Adipose tissue (tissue), 3 donors: ENCODE measurements around the gene ZNF502. TPM values are rescaled to one million over a fixed set of nuclear protein-coding genes. Genes with fewer than 3 reads are reported as not detected.

Experiments used
- H3K27ac ChIP-seq: one replicate; pipeline ENCODE4 v1.5.1; 2013; ENCODE audit warnings: low read depth, low read length
- WGBS, 3 donors: extraction: QIAGEN DNeasy Blood & Tissue Kit; methylation state at CpG; one replicate each; pipeline ENCODE4 v1.1.7; 2013; 5-methylcytosine and 5-hydroxymethylcytosine counted together
- polyA plus RNA-seq, 3 donors: library from polyadenylated mRNA; stranded (reverse); fragments of 200-250 nt; gene quantifications; one replicate each; pipeline ENCODE4 v1.2.3, GENCODE V29; 2013
- donor health status: healthy with polysubstance abuse.
- donor health status: Bipolar disorder and iron deficiency.
- donor health status: healthy.

Gene ZNF502
- polyA plus RNA-seq, 3 donors: 1.7 to 1.9 (median 1.8) TPM

- WGBS, 3 donors: 0 to 2% (median 2%) methylated on average over 9 of the region's 9 CpGs
- H3K27ac ChIP-seq: no peak overlapping the region
These were observed 49.8 kb downstream of the ZNF502 start for GRCh38 chr3:44762170-44762677.

- H3K27ac ChIP-seq: no peak overlapping the region
- 23 to 37% (median 35%) methylated on average over 5 of the region's 5 CpGs for WGBS, 3 donors
These were observed 50.2 kb downstream of the ZNF502 start for GRCh38 chr3:44762690-44763089.

GRCh38 chr3:44764248-44764647 lies 51.8 kb downstream of the ZNF502 start:
- no peak overlapping the region for H3K27ac ChIP-seq

GRCh38 chr3:44771424-44772098 lies 59.1 kb downstream of the ZNF502 start:
- H3K27ac ChIP-seq: no peak overlapping the region
- WGBS, 3 donors: 99 to 100% (median 100%) methylated on average over 1 of the region's 1 CpG

GRCh38 chr3:44772099-44772442 lies 59.6 kb downstream of the ZNF502 start:
- WGBS, 3 donors: 97 to 100% (median 97%) methylated on average over 1 of the region's 1 CpG

More at GRCh38 chr3:44772099-44772442, 59.6 kb downstream of the ZNF502 start:
- no peak overlapping the region for H3K27ac ChIP-seq

Other genes starting within 250 kb of the ZNF502 start
- gene ZNF445, start 235.0 kb upstream of the ZNF502 start, polyA plus RNA-seq: 1 to 10 TPM; 2.2 to 5.8 (median 2.8) TPM
- 1 to 10 TPM; 1.6 to 3.3 (median 1.8) TPM for gene ZKSCAN7, start 157.5 kb upstream of the ZNF502 start, polyA plus RNA-seq
- gene ZNF660, start 127.7 kb upstream of the ZNF502 start, polyA plus RNA-seq: 1 to 10 TPM in 1 of 3 donors, under 1 TPM in 2; 0.58 to 1.3 (median 0.70) TPM
- 1 to 10 TPM; 4.9 to 9.0 (median 5.2) TPM for gene ZNF197, start 87.6 kb upstream of the ZNF502 start, polyA plus RNA-seq
- 1 to 10 TPM; 1.2 to 5.5 (median 4.9) TPM for gene ZNF35, start 63.9 kb upstream of the ZNF502 start, polyA plus RNA-seq
- 1 to 10 TPM in 2 of 3 donors, under 1 TPM in 1; 0.91 to 1.7 (median 1.3) TPM for gene ZNF501, start 17.0 kb downstream of the ZNF502 start, polyA plus RNA-seq
- 10 to 100 TPM in 1 of 3 donors, 1 to 10 TPM in 2; 6.6 to 12.3 (median 8.0) TPM for gene KIAA1143, start 49.0 kb downstream of the ZNF502 start, polyA plus RNA-seq
- under 1 TPM; 0.16 to 0.67 (median 0.24) TPM for gene KIF15, start 49.1 kb downstream of the ZNF502 start, polyA plus RNA-seq
- gene TMEM42, start 149.3 kb downstream of the ZNF502 start, polyA plus RNA-seq: 10 to 100 TPM; 10.5 to 19.2 (median 12.9) TPM
- gene TGM4, start 161.9 kb downstream of the ZNF502 start, polyA plus RNA-seq: under 1 TPM in 1 of 3 donors, not detected in 2; 0.22 TPM